ENCODE data around the gene SLC16A5. TPM values are rescaled to one million over a fixed set of nuclear protein-coding genes. Genes with fewer than 3 reads are reported as not detected.
"Not testable (repeated sequence)": the region's sequence is repeated elsewhere in the genome, so short reads cannot be mapped to it uniquely, and the experiment has no call there.

SLC16A5 gene
- total RNA-seq, 8 experiments from 2014 or later: 0.09 to 16.6 (median 5.0) TPM; not detected in 3

GRCh38 chr17:75128694-75129505 is 41.1 kb downstream of the SLC16A5 start:
- ATAC-seq (replicated peaks in 6 of 8): no peak
- H3K27ac ChIP-seq: no peak overlapping the region
- in situ Hi-C loops (cut with MboI; ENCODE audit: low pct_unique_long_range_greater_than_20kb in 2 of 9, low sequenced_read_pairs in 9 of 9, unreplicated experiment in 9 of 9): no loop called here
- WGBS, 10 experiments: 91 to 100% (median 95%) methylated on average over 2 to 7 of the region's 33 CpGs; no CpG with 5 or more reads in 7 of the 10 experiments
- no peak overlapping the region for H3K4me3 ChIP-seq
- H3K4me1 ChIP-seq (replicated peaks in 1 of 2): peaks cover 12 to 14% of the 10 kb centered on the region in 2 donors

GRCh38 chr17:75129576-75129975 is 41.8 kb downstream of the SLC16A5 start:
- Histone ChIP-seq H3K4me3 (no peak overlapping the region), H3K4me1 (replicated peaks in 1 of 2) (peaks cover 12 to 14% of the 10 kb centered on the region in 2 donors), H3K27ac (no peak overlapping the region)
- in situ Hi-C loops (cut with MboI; ENCODE audit: low pct_unique_long_range_greater_than_20kb in 2 of 9, low sequenced_read_pairs in 9 of 9, unreplicated experiment in 9 of 9): no loop called here
- 75 to 100% (median 100%) methylated on average over 1 to 5 of the region's 9 CpGs; no CpG with 5 or more reads in 5 of the 10 experiments for WGBS, 10 experiments
- no peak for ATAC-seq (replicated peaks in 6 of 8)

- Histone ChIP-seq H3K4me1 (replicated peaks in 1 of 2) (peaks cover 12 to 14% of the 10 kb centered on the region in 2 donors), H3K27ac (peak overlapping the region; percentile 83 to 91), H3K4me3 (peak overlapping the region; percentile 59 to 95 (median 69))
- 41 to 93% (median 79%) methylated on average over 2 to 8 of the region's 24 CpGs; no CpG with 5 or more reads in 6 of the 10 experiments for WGBS, 10 experiments
- in situ Hi-C loops (cut with MboI; ENCODE audit: low pct_unique_long_range_greater_than_20kb in 2 of 9, low sequenced_read_pairs in 9 of 9, unreplicated experiment in 9 of 9): no loop called here
- ATAC-seq (replicated peaks in 6 of 8): no peak
Measured at GRCh38 chr17:75130059-75130631, 42.4 kb downstream of the SLC16A5 start.

GRCh38 chr17:75130632-75131277 is 43.0 kb downstream of the SLC16A5 start:
- ATAC-seq (replicated peaks in 6 of 8): peak; percentile 29 to 62 (median 48)
- WGBS, 10 experiments: 0 to 48% (median 6%) methylated on average over 4 to 10 of the region's 29 CpGs; no CpG with 5 or more reads in 5 of the 10 experiments
- Histone ChIP-seq H3K4me3 (peak overlapping the region; percentile 59 to 95 (median 69)), H3K27ac (peak overlapping the region; percentile 83 to 91), H3K4me1 (replicated peaks in 1 of 2) (peaks cover 12 to 14% of the 10 kb centered on the region in 2 donors)
- in situ Hi-C loops (cut with MboI; ENCODE audit: low pct_unique_long_range_greater_than_20kb in 2 of 9, low sequenced_read_pairs in 9 of 9, unreplicated experiment in 9 of 9): no loop called here

GRCh38 chr17:75131278-75132017 is 43.7 kb downstream of the SLC16A5 start, which contains the start of gene NT5C:
Gene NT5C (minus strand): TSS chr17:75131742. CDS start chr17:75131707, 35 bp downstream.
- Histone ChIP-seq H3K27ac (peak within 1 kb of the TSS; percentile 83 to 91), H3K4me1 (replicated peaks in 1 of 2) (peaks cover 12 to 14% of the 10 kb centered on the region in 2 donors), H3K4me3 (peak within 1 kb of the TSS; percentile 59 to 95 (median 69))
- 2 to 20% (median 2%) methylated on average over 1 to 7 of the region's 82 CpGs; no CpG with 5 or more reads in 7 of the 10 experiments for WGBS, 10 experiments
- peak; percentile 89 to 92 (median 90) for ATAC-seq (replicated peaks in 6 of 8)
- in situ Hi-C loops (cut with MboI; ENCODE audit: low pct_unique_long_range_greater_than_20kb in 2 of 9, low sequenced_read_pairs in 9 of 9, unreplicated experiment in 9 of 9): no loop called here

GRCh38 chr17:75132018-75133000 is 44.6 kb downstream of the SLC16A5 start:
- WGBS, 10 experiments: 73 to 100% (median 85%) methylated on average over 2 to 25 of the region's 40 CpGs
- ATAC-seq (replicated peaks in 6 of 8): peak in 1 of 8 experiments; percentile 7
- Histone ChIP-seq H3K27ac (peak overlapping the region; percentile 83 to 91), H3K4me1 (replicated peaks in 1 of 2) (peaks cover 12 to 14% of the 10 kb centered on the region in 2 donors), H3K4me3 (peak overlapping the region; percentile 59 to 95 (median 69))
- in situ Hi-C loops (cut with MboI; ENCODE audit: low pct_unique_long_range_greater_than_20kb in 2 of 9, low sequenced_read_pairs in 9 of 9, unreplicated experiment in 9 of 9): not testable (repeated sequence)

GRCh38 chr17:75133001-75133400 is 45.2 kb downstream of the SLC16A5 start:
- H3K27ac ChIP-seq: no peak overlapping the region
- no peak for ATAC-seq (replicated peaks in 6 of 8)
- 97 to 100% (median 100%) methylated on average over 1 to 3 of the region's 3 CpGs; no CpG with 5 or more reads in 7 of the 10 experiments for WGBS, 10 experiments
- H3K4me3 ChIP-seq: no peak overlapping the region
- peaks cover 12 to 14% of the 10 kb centered on the region in 2 donors for H3K4me1 ChIP-seq (replicated peaks in 1 of 2)
- in situ Hi-C loops (cut with MboI; ENCODE audit: low pct_unique_long_range_greater_than_20kb in 2 of 9, low sequenced_read_pairs in 9 of 9, unreplicated experiment in 9 of 9): no loop called here

GRCh38 chr17:75133607-75134347 is 46.0 kb downstream of the SLC16A5 start:
- H3K4me1 ChIP-seq (replicated peaks in 1 of 2): peaks cover 12 to 14% of the 10 kb centered on the region in 2 donors
- in situ Hi-C loops (cut with MboI; ENCODE audit: low pct_unique_long_range_greater_than_20kb in 2 of 9, low sequenced_read_pairs in 9 of 9, unreplicated experiment in 9 of 9); ATAC-seq (replicated peaks in 6 of 8); H3K4me3 ChIP-seq; H3K27ac ChIP-seq: not testable (repeated sequence)
- 82 to 100% (median 88%) methylated on average over 2 to 6 of the region's 14 CpGs; no CpG with 5 or more reads in 4 of the 10 experiments for WGBS, 10 experiments

- 40 to 100% (median 68%) methylated on average over 1 to 3 of the region's 5 CpGs; no CpG with 5 or more reads in 4 of the 10 experiments for WGBS, 10 experiments
- Histone ChIP-seq H3K4me3 (no peak overlapping the region), H3K4me1 (replicated peaks in 1 of 2) (peaks cover 7 to 8% of the 10 kb centered on the region in 2 donors), H3K27ac (no peak overlapping the region)
- no peak for ATAC-seq (replicated peaks in 6 of 8)
- in situ Hi-C loops (cut with MboI; ENCODE audit: low pct_unique_long_range_greater_than_20kb in 2 of 9, low sequenced_read_pairs in 9 of 9, unreplicated experiment in 9 of 9): no loop called here
Measured at GRCh38 chr17:75135452-75135851, 47.7 kb downstream of the SLC16A5 start.

- WGBS, 10 experiments: 89 to 94% (median 93%) methylated on average over 3 to 6 of the region's 8 CpGs; no CpG with 5 or more reads in 4 of the 10 experiments
- no peak overlapping the region for H3K27ac ChIP-seq
- in situ Hi-C loops (cut with MboI; ENCODE audit: low pct_unique_long_range_greater_than_20kb in 2 of 9, low sequenced_read_pairs in 9 of 9, unreplicated experiment in 9 of 9): no loop called here
- H3K4me3 ChIP-seq: no peak overlapping the region
- ATAC-seq (replicated peaks in 6 of 8): no peak
- H3K4me1 ChIP-seq (replicated peaks in 1 of 2): peaks cover 6% of the 10 kb centered on the region in 2 donors
Measured at GRCh38 chr17:75135946-75136345, 48.2 kb downstream of the SLC16A5 start.

GRCh38 chr17:75137762-75138161 is 50.0 kb downstream of the SLC16A5 start:
- in situ Hi-C loops (cut with MboI; ENCODE audit: low pct_unique_long_range_greater_than_20kb in 2 of 9, low sequenced_read_pairs in 9 of 9, unreplicated experiment in 9 of 9); H3K4me3 ChIP-seq; H3K27ac ChIP-seq; H3K4me1 ChIP-seq (replicated peaks in 1 of 2); ATAC-seq (replicated peaks in 6 of 8): not testable (repeated sequence)
- WGBS, 10 experiments: 88 to 100% (median 95%) methylated on average over 1 to 6 of the region's 9 CpGs; no CpG with 5 or more reads in 1 of the 10 experiments
